ENCODE data around the gene COPS8.

GRCh38 chr2:237065071-237065377, 20.7 kb upstream of the COPS8 start:
- TF ChIP-seq STAT6 (CRISPR knock-in tag; conservative IDR thresholded peaks at IDR 0.05; ENCODE audit: low read depth) (no peak), TEAD4 (CRISPR knock-in tag; IDR thresholded peaks at IDR 0.05) (no peak), FOXP4 (CRISPR knock-in tag; IDR thresholded peaks at IDR 0.05) (no peak), CTCF (IDR thresholded peaks at IDR 0.05) (no peak), GABPB1 (CRISPR knock-in tag; IDR thresholded peaks at IDR 0.05) (no peak), HMGA2 (CRISPR knock-in tag; IDR thresholded peaks at IDR 0.05) (no peak), ERG (CRISPR knock-in tag; IDR thresholded peaks at IDR 0.05) (no peak), NFE2L1 (CRISPR knock-in tag; IDR thresholded peaks at IDR 0.05) (no peak), ZNF138 (CRISPR knock-in tag; conservative IDR thresholded peaks at IDR 0.05) (no peak), KAT7 (CRISPR knock-in tag; IDR thresholded peaks at IDR 0.05; ENCODE audit: borderline replicate concordance) (no peak), ZNF317 (CRISPR knock-in tag; IDR thresholded peaks at IDR 0.05; ENCODE audit: borderline replicate concordance, low read depth) (no peak), SP1 (CRISPR knock-in tag; conservative IDR thresholded peaks at IDR 0.05) (no peak)

Data from WTC11 (cell line).